OCI-LY7 (cell line): Measurements from ENCODE around the gene EDN3. TPM values are rescaled to one million over a fixed set of nuclear protein-coding genes. Genes with fewer than 3 reads are reported as not detected.

Experiments
- BruUV-seq: library from RNA; stranded (reverse); fragments of 400-500 nt; replicated peaks from 2 replicates; lab custom pipeline; 2021; lab: Mats Ljungman, UMichigan
- CTCF ChIA-PET: fragments of 300-600 bp; sonication (Branson Sonifier 250); formaldehyde crosslinking; loops from one replicate; lab custom pipeline; 2022; ENCODE audit warnings: antibody characterized with exemption; ENCODE audit not compliant: unreplicated experiment; lab: Charles Lee
- POLR2A ChIA-PET: fragments of 300-600 bp; sonication (Branson Sonifier 250); formaldehyde crosslinking; loops from one replicate; lab custom pipeline; 2022; ENCODE audit warnings: antibody characterized with exemption; lab: Charles Lee
- DNase-seq: peaks from one replicate; pipeline ENCODE4 v3.0.0-alpha.2; 2015; ENCODE audit warnings: low spot score
- H2AFZ ChIP-seq: fragments of 200-600 bp; sonication (generic), shearing (Covaris generic); 2 replicates; pipeline ENCODE4 v1.6.1; 2014; ENCODE audit warnings: mild to moderate bottlenecking, antibody characterized with exemption, low read length, moderate library complexity
- H3K27ac ChIP-seq: fragments of 200-600 bp; sonication (generic); 2 replicates; pipeline ENCODE4 v1.5.1; 2014; ENCODE audit warnings: mixed run types, low read depth, mild to moderate bottlenecking, moderate library complexity, low read length, inconsistent platforms; ENCODE audit not compliant: poor library complexity, severe bottlenecking
- H3K36me3 ChIP-seq: fragments of 200-600 bp; sonication (generic); 2 replicates; pipeline ENCODE4 v1.6.1; 2014; ENCODE audit warnings: mild to moderate bottlenecking, antibody characterized with exemption, low read length, moderate library complexity, mixed read lengths; ENCODE audit not compliant: insufficient read depth
- H3K4me1 ChIP-seq: fragments of 200-600 bp; sonication (generic); 2 replicates; pipeline ENCODE4 v1.5.1; 2014; ENCODE audit warnings: mild to moderate bottlenecking, low read length; ENCODE audit not compliant: insufficient read depth, poor library complexity, severe bottlenecking
- H3K4me2 ChIP-seq: fragments of 200-600 bp; sonication (generic); 2 replicates; pipeline ENCODE4 v1.6.1; 2014; ENCODE audit warnings: mild to moderate bottlenecking, low read length
- H3K4me3 ChIP-seq: fragments of 200-600 bp; sonication (generic); 2 replicates; pipeline ENCODE4 v1.5.1; 2014; ENCODE audit warnings: mild to moderate bottlenecking, low read depth, low read length; ENCODE audit not compliant: poor library complexity, severe bottlenecking
- H3K79me2 ChIP-seq: fragments of 200-600 bp; sonication (generic); 2 replicates; pipeline ENCODE4 v1.6.1; 2016; ENCODE audit warnings: low read depth, mild to moderate bottlenecking, low read length, moderate library complexity, mixed read lengths; ENCODE audit not compliant: insufficient read depth
- H3K9me2 ChIP-seq: fragments of 200-600 bp; sonication (generic); 2 replicates; pipeline ENCODE4 v1.6.1; 2016; ENCODE audit warnings: mild to moderate bottlenecking, low read length, mixed read lengths; ENCODE audit not compliant: insufficient read depth
- H3K9me3 ChIP-seq: fragments of 200-600 bp; sonication (generic); 2 replicates; pipeline ENCODE4 v1.6.1; 2014; ENCODE audit warnings: mild to moderate bottlenecking, mixed run types, low read length, mixed read lengths
- H4K20me1 ChIP-seq: fragments of 200-600 bp; sonication (generic); 2 replicates; pipeline ENCODE4 v1.6.1; 2014; ENCODE audit warnings: mild to moderate bottlenecking, antibody characterized with exemption, low read length, moderate library complexity, mixed read lengths; ENCODE audit not compliant: insufficient read depth
- CTCF ChIP-seq: fragments of 200-600 bp; sonication (generic); conservative IDR thresholded peaks from 2 replicates; pipeline ENCODE4 v1.5.1; 2014; ENCODE audit warnings: mild to moderate bottlenecking, antibody characterized with exemption, low read length, moderate library complexity, mixed read lengths
- EZH2phosphoT487 ChIP-seq: fragments of 200-600 bp; sonication (generic); IDR thresholded peaks from 2 replicates; pipeline ENCODE4 v1.6.1; 2018; ENCODE audit warnings: low read depth, borderline replicate concordance, mild to moderate bottlenecking, mixed run types, antibody characterized with exemption, low read length, moderate library complexity, mixed read lengths
- intact Hi-C: fragments of 100-400 bp; cut with micrococcal nuclease; formaldehyde crosslinking; loops from one replicate; pipeline ENCODE4 v1.10.0; 2022; ENCODE audit not compliant: unreplicated experiment
- total RNA-seq, 2 experiments: library from RNA; depleted of rRNA in 1 of 2; stranded (reverse); fragments of >200 nt in 1 of 2; shearing (Covaris generic) in 1 of 2; gene quantifications; 2 replicates each; pipeline ENCODE4 v1.2.3, GENCODE V29; 2014 to 2022

EDN3 gene
- total RNA-seq, 2 experiments from 2014 or later = not detected

- no peaks in the 10 kb centered on the region for H3K4me1 ChIP-seq
- no peak overlapping the region for H3K4me3 ChIP-seq
- CTCF ChIA-PET = no interaction called here
- no peaks in the 10 kb centered on the region for H4K20me1 ChIP-seq
- H3K79me2 ChIP-seq = no peaks in the 10 kb centered on the region
- TF ChIP-seq EZH2phosphoT487 (no peak), CTCF (no peak)
- H3K27ac ChIP-seq = no peak overlapping the region
- no peak for DNase-seq
- H3K4me2 ChIP-seq = no peak overlapping the region
- no peaks in the 10 kb centered on the region for H3K9me3 ChIP-seq
- POLR2A ChIA-PET = no interaction called here
- intact Hi-C loops = no loop called here
- H3K36me3 ChIP-seq = no peaks in the 10 kb centered on the region
- H3K9me2 ChIP-seq = no peaks in the 10 kb centered on the region
- BruUV-seq = no TSS peak
- H2AFZ ChIP-seq = no peak overlapping the region
Measured at GRCh38 chr20:59299945-59300332, 472 bp upstream of the EDN3 start.

- H3K27ac ChIP-seq = no peak overlapping the region
- H3K36me3 ChIP-seq = no peaks in the 10 kb centered on the region
- no peaks in the 10 kb centered on the region for H3K79me2 ChIP-seq
- POLR2A ChIA-PET = no interaction called here
- no peaks in the 10 kb centered on the region for H3K4me1 ChIP-seq
- no peak overlapping the region for H2AFZ ChIP-seq
- BruUV-seq = no TSS peak
- no peaks in the 10 kb centered on the region for H3K9me2 ChIP-seq
- DNase-seq = no peak
- intact Hi-C loops = no loop called here
- H4K20me1 ChIP-seq = no peaks in the 10 kb centered on the region
- H3K4me2 ChIP-seq = no peak overlapping the region
- H3K4me3 ChIP-seq = no peak overlapping the region
- H3K9me3 ChIP-seq = no peaks in the 10 kb centered on the region
- TF ChIP-seq CTCF (no peak), EZH2phosphoT487 (no peak)
- CTCF ChIA-PET = no interaction called here
Measured at GRCh38 chr20:59301343-59302007, 1.1 kb downstream of the EDN3 start.

- no peak for DNase-seq
- Histone ChIP-seq H4K20me1 (no peaks in the 10 kb centered on the region), H3K9me3 (no peaks in the 10 kb centered on the region), H3K4me1 (no peaks in the 10 kb centered on the region), H3K27ac (no peak overlapping the region), H3K4me3 (no peak overlapping the region), H3K79me2 (no peaks in the 10 kb centered on the region), H3K36me3 (no peaks in the 10 kb centered on the region), H3K9me2 (no peaks in the 10 kb centered on the region), H3K4me2 (no peak overlapping the region), H2AFZ (no peak overlapping the region)
- no TSS peak for BruUV-seq
- CTCF ChIA-PET = no interaction called here
- TF ChIP-seq CTCF (no peak), EZH2phosphoT487 (no peak)
- POLR2A ChIA-PET = no interaction called here
- intact Hi-C loops = no loop called here
Measured at GRCh38 chr20:59305908-59306655, 5.7 kb downstream of the EDN3 start.
